ENCODE results near the gene DHRS1.

DHRS1 gene

GRCh38 chr14:24327303-24327702 is 27.7 kb upstream of the DHRS1 start:
- no peak for DNase-seq

- DNase-seq, result no peak
These were observed 26.4 kb upstream of the DHRS1 start for GRCh38 chr14:24325963-24326362.

GRCh38 chr14:24325041-24325530 is 25.5 kb upstream of the DHRS1 start:
- DNase-seq, result no peak

GRCh38 chr14:24324024-24324423 is 24.4 kb upstream of the DHRS1 start:
- no peak for DNase-seq

GRCh38 chr14:24323341-24323740 is 23.8 kb upstream of the DHRS1 start:
- DNase-seq, result no peak

- DNase-seq, result no peak
These were observed 23.1 kb upstream of the DHRS1 start for GRCh38 chr14:24322672-24323071.

- DNase-seq, result no peak
These were observed 21.8 kb upstream of the DHRS1 start for GRCh38 chr14:24321212-24321975.

GRCh38 chr14:24317141-24317928 is 17.8 kb upstream of the DHRS1 start:
- DNase-seq, result no peak

GRCh38 chr14:24316597-24316950 is 17.0 kb upstream of the DHRS1 start:
- no peak for DNase-seq

GRCh38 chr14:24315807-24316596 is 16.4 kb upstream of the DHRS1 start:
- DNase-seq, result no peak

- DNase-seq, result no peak
These were observed 15.7 kb upstream of the DHRS1 start for GRCh38 chr14:24315243-24315806.

- no peak for DNase-seq
These were observed 15.0 kb upstream of the DHRS1 start for GRCh38 chr14:24314377-24315193.

GRCh38 chr14:24313913-24314312 is 14.3 kb upstream of the DHRS1 start:
- no peak for DNase-seq

GRCh38 chr14:24312736-24313507 is 13.3 kb upstream of the DHRS1 start:
- no peak for DNase-seq

- DNase-seq, result no peak
These were observed 12.4 kb upstream of the DHRS1 start for GRCh38 chr14:24311837-24312615.

- DNase-seq, result no peak
These were observed 11.3 kb upstream of the DHRS1 start, which contains the start of gene LTB4R for GRCh38 chr14:24310646-24311604. TSS of gene LTB4R (plus strand) at chr14:24311502. CDS start at chr14:24315652, 4,150 bp downstream.

GRCh38 chr14:24310265-24310645 is 10.7 kb upstream of the DHRS1 start:
- DNase-seq, result no peak

- no peak for DNase-seq
These were observed 10.1 kb upstream of the DHRS1 start, which contains the start of gene LTB4R2 for GRCh38 chr14:24309538-24310264. TSS of gene LTB4R2 (plus strand) at chr14:24310140. CDS start at chr14:24310665, 525 bp downstream.
